Mesenteric fat pad (tissue), 1 donor: ENCODE results near the gene LRRC28. TPM values are rescaled to one million over a fixed set of nuclear protein-coding genes. Genes with fewer than 3 reads are reported as not detected.

Experiments used
- DNase-seq: peaks from one replicate; pipeline ENCODE4 v3.0.0-alpha.2; 2020; ENCODE audit warnings: low spot score
- total RNA-seq: library from RNA; stranded (reverse); fragmentation: NEBNext Ultra II Directional; extraction: Animal tissue kit (Norgen Biotek cat#: 25700); gene quantifications from one replicate; pipeline ENCODE4 v1.2.1, GENCODE V29; 2021
- donor health status: DM: yes; HTN: yes; CAD: no.

The LRRC28 gene
- total RNA-seq, 1 donor from 2014 or later = 20.7 TPM

DNA sequence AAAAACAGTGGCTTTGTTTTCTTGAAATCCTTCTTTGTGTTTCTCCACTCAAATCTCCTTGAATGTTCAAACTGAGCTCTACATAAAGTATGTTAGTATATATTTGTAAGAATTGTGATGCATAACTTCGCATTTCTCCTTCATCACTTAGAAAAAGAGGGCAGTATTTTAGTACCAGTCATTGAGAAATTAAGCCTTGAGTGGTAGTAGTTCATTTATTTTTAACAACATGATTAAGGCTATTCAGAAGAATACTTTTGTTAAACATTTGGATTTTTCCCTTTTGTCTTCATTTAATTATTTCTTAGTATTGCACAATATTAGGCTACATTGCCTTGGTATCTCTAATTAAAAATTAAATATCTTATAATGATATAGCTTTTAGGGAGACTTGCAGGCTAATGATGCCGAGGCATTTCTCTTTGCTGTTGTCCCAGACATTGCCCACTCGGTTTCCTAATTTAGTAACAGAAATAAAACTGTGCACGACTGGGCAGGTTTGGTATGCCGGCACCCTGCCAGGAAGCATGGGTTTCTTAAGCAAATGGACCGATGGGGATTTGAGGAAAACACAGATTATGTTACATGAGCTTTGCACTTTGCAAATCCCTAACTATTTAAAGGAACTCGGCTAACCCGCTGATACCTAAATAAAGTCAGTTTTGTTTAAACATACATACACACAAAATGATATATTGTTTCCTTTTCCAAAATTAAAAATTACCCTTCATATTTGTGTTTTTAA is 54.7 kb downstream of the LRRC28 start:
- DNase-seq = no peak

DNA sequence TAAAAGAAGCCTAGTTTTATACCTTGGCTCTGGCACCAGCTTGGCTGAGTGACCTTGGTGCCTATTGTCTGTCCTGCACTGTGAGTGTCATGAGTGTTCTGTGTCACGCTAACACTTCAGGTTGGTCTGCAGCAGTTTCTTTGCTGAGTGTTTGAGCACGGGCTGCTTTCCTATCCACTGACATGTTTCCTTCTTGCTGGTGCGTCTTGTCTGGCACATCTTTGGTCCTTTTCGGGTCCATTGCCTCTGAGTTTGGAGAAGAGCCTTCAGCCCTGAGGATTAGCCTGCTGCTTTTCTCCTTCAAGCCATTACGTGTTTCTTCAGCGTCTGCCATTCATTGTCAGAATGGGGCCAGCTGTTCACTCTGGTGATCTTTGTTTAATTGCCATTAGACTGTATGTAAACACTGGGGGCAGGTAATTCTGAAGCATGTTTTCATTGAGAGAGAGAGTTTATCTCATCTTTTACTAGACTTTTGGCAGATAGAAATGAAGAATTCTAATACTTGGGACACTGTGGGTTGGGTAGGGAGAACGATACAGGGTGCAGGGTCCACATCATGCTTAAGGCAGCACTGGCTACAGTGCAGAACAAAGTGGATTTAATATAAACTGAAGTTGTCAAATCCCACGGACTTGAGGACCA is 55.5 kb downstream of the LRRC28 start:
- DNase-seq = no peak

DNA sequence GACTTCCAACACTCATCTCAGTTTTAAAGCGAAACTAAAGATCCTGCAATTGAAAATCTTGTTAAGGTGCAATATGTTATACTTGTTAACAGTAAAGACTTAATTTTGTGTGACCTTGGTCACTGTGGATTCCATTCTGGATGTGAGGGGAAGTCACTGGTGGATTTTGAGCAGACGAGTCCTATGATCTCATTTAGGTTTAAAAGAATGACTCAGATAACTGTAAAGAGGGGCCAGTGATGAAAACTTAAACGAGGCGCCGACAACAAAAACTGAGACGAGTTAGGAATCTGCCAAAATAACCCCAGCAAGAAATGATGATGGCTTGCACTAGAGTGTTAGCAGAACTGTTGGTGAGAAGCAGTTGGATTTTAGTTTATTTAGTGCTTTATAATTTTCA is 56.5 kb downstream of the LRRC28 start:
- DNase-seq = no peak

DNA sequence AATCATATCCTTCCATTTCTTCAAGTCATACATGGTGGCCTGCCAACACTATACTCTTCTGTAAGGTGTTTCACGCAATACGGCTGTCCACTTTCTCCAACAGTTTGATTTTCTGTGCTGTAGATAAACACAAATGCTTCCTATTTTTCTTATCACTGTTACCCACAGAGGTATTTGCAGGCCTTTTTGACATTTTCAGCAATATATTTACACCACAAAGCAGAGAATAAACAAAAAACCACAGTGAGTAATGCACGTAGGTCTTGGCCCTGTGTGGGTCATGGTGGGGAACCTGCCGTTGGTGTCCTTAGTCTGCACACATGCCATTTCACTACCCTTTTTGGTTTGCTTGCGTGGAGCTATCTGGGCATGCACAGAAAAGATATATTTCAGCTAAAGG is 59.5 kb downstream of the LRRC28 start:
- DNase-seq = no peak

DNA sequence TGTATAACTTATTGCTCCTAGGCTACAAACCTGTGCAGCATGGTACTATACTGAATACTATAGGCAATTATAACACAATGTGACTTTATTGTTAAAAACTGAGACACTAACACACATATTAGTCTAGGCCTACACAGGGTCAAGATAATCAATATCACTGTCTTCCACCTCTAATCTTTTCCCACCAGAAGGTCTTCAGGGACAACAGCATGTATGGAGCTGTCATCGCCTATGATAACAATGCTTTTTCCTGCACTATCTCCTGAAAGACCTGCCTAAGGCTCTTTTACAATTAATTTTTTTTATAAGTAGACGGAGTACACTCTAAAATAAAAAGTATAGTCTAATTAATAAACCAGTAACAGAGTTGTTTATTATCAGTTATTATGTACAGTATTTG is 60.9 kb downstream of the LRRC28 start:
- DNase-seq = no peak

DNA sequence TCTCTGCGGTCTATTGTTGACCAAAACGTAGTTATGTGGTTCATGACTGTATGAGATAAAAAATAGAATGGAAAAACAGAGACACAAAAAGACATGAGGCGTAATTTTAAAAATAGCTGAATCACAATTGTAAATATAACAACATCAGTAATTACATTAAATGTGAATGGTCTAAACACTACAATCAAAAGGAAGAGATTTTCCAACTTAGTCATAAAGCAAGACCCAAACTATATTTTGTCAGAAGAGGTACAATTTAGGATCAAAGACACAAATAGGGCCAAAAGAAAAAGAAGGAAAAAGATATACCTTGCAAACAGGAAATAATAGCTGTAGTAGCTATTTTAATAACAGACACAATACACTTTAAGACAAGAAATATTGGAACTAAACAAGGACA is 61.5 kb downstream of the LRRC28 start:
- DNase-seq = no peak

DNA sequence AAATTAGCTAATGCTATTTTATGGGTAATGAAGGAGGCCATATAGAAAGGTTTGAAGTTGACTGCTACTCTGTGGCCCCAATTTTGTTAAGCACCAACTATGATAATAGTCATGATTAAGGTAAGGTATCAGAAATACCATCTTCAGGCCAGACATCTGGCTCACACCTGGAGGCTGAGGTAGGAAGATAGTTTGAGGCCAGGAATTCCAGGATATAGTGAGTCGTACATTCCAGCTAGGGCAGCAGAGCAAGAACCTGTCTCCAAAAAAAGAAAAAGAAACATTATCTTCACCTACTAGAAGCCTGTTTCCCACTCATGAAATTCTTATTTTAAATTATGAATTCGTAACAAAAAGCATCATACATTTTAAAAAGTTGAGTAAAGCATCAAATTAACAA is 64.4 kb downstream of the LRRC28 start:
- DNase-seq = no peak

DNA sequence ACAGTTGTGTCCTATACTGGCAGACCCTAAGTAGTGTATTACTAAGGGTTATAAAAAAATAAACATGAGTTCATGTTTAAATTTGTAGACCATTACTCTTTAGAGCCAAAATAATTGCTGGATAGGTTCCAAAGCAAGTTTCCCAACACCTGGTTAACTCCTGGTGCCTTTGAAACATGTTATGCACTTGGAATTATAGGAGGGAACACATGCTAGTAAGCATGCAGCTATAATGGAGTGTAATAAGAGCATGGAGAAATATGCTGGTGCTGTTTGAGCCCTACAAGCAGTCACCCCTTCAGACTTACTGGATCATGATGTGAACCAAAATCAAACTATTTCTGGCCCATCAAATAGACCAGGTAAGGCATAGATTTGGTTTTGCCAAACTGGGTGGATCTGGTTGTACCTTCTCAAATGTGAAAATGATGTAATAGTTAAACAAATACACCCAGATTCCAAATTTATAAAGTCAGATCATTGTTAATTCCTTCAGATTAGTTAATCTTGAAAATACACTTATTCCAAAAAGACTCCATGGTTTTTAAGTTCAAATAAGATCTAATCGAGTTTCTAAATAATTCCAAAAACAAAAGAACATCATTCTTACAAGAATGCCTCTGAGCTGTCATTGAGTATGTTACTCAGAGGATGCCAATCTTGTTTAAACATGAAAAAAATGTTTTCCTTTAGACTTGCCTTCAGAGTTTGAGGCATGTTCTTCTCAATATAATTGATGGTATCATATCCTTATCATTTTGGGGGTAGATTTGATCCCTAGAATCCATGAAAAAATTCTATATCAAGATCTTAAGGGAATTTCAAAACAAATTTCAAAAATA is 69.3 kb downstream of the LRRC28 start:
- no peak for DNase-seq

DNA sequence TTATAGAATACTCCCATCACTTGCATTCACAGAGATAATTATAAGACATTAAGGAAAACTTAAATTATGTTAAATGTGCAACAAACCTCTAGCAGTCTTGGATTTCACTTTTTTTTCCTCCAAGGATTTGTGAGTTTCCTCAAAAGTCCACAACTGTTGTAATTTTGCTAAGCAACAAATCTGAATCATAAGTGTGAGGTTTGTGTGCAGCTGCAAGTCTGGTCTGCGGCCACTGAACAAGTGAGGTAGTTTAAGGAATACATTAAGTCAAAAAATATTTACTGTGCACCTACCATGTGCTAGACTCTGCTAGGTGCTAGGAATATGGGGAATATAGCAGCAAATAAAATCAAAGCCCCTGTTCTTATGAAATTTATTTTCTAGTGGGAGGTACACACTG is 70.2 kb downstream of the LRRC28 start:
- no peak for DNase-seq

DNA sequence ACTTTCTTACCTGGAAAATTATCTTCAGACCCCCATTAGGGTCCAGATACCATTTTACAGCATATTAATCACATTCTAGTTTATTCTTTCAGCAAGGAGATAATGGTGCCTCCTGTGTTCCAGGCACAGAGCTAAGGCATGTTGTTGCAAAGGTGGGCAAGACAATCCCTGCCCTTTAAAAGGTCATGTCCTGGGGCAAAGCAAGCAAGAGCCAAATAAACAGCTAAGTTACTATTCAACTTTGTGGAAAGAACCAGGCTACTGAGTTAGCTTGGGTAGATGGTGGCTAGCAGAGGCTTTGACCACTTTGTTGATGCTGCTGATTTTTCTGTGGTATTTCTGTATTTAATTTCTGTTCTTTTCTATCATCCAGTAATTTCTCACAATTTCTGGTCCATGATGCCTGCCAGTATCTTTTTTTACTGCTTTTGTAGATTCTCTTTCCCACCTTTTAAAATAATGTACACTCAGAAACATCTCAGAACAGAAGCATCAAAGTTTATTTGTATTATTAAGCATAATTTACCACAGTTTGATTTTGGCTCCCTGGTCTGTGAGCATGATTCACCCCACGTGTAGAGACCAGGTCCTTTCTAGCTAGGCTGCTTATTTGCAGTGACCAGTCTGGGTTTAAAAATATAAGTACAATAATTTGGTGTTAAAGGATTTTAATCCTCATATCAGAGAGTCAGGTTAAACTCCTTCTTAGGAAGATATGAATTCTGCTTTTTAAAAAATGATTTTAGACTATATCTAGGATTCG is 71.5 kb downstream of the LRRC28 start:
- DNase-seq = no peak

DNA sequence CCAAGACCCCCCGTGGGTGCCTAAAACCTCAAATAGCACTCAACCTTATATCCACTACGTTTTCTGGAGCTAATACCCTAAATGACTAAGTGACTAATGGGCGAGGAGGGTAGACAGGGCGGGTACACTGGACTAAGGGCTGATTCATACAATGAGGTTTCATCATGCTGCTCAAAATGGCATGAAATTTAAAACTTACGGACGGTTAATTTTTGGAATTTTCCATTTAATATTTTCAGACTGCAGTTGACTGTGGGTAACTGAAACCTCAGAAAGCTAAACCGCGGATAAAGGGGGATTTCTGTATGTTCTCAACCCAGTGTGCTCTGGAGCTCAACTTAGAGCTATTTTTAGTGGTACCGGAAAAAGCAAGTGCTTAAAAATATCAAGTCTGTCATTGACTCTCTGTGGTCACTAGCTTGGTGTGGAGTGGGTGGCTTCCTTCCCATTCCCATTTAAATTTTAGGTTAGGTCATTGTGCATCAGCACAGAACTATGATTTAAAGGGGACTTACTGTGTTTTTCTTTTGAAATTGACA is 72.9 kb downstream of the LRRC28 start:
- DNase-seq = no peak

DNA sequence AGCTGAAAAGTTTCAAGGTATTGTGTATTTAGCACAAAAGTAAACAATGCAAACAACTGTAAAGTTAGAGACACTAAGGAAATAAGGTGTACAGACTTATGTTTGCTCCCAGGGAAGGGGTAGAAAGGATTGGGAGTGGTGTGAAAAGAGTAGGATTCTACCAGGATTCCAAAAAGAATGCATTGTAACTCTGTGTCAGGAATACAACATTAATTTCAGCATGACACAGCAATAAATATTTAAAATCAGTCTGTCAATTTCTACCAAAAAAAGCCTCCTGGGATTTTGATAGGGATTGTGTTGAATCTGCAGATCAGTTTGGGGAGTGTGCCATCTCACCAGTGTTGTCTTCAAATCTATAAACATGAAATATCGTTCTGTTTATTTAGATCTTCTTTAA is 73.4 kb downstream of the LRRC28 start:
- DNase-seq = no peak

DNA sequence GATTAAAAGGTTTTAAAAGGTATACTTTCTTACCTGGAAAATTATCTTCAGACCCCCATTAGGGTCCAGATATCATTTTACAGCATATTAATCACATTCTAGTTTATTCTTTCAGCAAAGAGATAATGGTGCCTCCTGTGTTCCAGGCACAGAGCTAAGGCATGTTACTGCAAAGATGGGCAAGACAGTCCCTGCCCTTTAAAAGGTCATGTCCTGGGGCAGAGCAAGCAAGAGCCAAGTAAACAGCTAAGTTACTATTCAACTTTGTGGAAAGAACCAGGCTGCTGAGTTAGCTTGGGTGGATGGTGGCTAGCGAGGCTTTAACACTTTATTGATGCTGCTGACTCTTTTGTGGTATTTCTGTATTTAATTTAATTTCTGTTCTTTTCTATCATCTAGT is 75.0 kb downstream of the LRRC28 start:
- no peak for DNase-seq

DNA sequence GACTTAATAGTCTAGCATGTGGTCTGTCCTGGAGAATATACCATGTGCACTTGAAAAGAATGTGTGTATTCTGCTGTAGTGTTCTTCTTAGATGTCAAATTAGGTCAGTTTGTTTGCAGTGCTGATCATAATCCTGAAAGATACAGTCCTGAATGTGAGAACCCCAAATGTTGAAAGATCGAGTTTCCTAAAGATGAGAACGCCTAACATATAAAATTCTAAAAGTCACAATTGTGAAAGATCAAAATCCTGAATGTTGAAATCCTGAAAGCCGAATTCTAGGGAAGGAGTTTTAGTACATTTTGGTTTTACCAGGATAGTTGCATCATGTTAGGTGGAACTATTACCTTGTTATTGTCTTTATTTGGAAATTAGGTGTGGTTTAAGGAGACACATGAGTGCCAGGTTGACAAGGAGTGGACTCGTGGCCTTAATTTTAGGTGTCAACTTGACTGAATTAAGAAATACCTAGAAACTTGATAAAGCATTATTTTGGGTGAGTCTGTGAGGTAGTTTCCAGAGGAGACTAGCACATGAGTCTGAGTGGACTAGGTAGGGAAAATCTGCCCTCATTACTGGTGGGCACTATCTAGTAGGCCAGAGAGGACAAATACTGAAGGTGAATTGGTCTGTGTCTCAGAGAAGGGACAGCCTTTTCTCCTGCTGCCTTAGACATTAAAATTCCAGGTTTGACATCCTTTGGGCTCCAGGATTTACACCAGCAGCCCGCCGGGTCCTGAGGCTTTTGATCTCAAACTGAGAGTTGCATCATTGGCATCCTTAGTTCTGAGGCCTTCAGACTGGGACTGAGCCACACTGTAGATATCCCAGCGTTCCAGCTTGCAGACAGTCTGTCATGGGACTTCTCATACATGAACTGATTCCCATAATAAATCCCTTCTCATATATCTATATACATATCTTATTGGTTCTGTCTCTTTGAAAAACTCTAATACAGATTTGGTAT is 77.1 kb downstream of the LRRC28 start:
- no peak for DNase-seq

DNA sequence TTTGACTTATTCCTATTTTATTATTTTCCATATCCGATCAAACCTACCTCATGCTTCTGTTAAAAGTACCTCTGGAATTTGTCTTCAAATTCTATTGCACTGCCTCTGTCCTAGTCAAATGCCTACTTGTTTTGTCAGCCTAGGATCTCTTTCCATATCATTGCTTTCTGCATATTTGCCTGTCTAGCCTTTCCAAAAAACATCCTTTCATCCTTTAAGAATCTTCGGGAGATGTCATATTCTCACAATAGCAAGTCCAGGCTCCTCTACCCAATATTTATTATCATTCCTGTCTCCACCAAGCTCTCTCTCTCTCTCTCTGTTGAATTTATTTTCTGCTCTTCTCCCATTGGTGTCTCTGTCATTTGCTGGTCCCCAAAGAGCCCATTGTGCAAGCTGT is 80.1 kb downstream of the LRRC28 start:
- DNase-seq = no peak

DNA sequence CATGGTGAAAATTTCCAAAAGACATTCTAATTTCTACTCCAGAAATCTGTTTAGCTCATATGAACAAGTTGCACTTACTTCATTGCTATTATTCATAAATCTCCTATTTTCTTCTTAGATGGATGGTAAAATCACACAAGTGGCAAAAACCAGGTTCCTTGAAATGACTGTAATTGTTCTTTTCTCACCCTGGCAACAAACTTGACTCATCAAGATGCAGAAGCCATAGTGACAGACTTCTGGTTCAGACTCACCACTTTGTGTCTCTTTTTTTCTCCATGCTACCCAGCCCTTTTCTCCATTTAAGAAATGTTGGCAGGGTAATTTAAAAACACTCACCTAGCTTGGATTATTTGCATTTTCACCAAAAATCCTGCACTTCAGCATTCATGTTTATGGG is 82.1 kb downstream of the LRRC28 start:
- no peak for DNase-seq

DNA sequence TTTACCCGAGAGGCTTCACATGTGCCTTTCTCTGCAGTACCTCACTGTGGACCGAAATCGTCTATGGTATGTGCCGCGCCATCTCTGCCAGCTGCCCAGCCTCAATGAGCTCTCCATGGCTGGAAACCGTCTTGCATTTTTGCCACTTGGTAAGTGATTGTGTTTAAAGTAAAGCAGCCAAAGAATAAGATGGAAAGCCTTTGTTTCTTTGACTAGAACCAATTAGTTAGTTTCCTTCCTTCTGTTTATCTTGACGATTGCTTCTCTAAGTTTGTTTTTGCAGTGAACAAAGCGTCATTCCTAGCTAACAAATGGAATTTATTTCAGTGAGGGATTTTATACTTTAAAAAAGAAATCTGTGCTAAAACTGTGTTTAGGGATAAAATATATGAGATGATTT is 82.7 kb downstream of the LRRC28 start:
- DNase-seq = no peak

DNA sequence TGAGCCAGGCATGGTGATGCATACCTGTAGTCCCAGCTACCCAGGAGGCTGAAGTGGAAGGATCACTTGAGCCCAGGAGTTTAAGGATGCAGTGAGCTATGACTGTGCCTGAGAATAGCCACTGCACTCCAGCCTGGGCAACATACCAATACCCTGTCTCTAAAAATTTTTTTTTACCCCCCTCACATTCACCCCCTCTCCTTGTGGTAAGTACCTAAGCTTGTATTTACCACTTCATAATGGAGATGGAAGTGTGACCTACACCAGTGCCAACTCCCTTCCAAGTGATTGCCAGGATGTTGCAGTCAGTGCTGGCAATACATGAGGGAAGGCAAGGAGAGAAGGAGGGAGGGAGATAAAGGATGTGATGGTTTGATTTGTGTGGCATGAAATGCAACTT is 84.2 kb downstream of the LRRC28 start:
- DNase-seq = no peak

DNA sequence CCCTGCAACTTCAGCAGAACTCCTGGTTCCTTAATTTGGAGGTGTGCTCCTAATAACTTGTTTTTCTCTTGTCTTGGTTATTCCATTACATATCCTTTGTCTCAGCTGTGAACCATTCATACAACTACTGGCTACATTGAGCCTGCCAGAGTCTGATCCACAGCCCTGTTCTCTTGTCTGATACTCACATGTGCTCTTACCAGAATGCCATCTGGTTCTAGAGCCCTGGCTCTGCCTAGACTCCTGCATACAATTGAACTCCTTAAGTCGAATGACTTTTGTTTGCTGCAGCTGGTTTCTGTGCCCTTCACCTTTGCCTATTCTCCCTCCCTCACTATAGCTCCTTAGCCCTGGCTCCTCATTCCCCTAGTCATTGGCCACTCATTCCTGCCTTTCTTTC is 85.5 kb downstream of the LRRC28 start:
- no peak for DNase-seq

DNA sequence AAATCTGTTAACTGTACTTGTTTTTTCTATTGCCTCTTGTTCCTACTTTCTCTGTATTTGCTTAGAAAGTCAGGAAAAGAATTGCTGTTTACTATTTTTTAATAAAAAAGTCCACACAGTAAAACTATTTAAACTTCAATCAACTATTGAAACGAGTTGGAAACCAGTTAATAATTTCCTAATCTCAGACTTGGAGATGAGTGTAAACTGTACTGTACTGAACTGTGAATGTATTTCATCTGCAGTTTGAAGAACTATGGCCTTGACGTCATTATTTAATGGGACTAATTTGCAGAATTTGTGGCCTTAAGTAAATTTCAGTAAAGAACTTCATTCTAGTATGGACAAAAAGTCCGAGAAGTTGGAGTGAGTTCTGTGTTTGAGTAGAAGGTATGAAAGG is 89.1 kb downstream of the LRRC28 start:
- no peak for DNase-seq
